Sigmoid colon (tissue), 7 donors: ENCODE measurements around the gene UVRAG. TPM values are rescaled to one million over a fixed set of nuclear protein-coding genes. Genes with fewer than 3 reads are reported as not detected.

Experiments
- DNase-seq: peaks from one replicate; pipeline ENCODE4 v3.0.0-alpha.2; 2019
- H3K27ac ChIP-seq, 4 donors: fragments of 200-600 bp; sonication (generic); one replicate each; pipeline ENCODE4 v1.5.1; 2016 to 2019; ENCODE audit warnings: mild to moderate bottlenecking in 1 of 4
- H3K27me3 ChIP-seq, 3 donors: fragments of 200-600 bp; sonication (generic); one replicate each; pipeline ENCODE4 v1.5.1; 2019; ENCODE audit warnings: mild to moderate bottlenecking in 1 of 3
- H3K36me3 ChIP-seq, 4 donors: fragments of 200-600 bp; sonication (generic); one replicate each; pipeline ENCODE4 v1.5.1; 2016 to 2019
- H3K4me1 ChIP-seq, 4 donors: fragments of 200-600 bp; sonication (generic); one replicate each; pipeline ENCODE4 v1.5.1; 2017 to 2019
- H3K4me3 ChIP-seq, 4 donors: fragments of 200-600 bp; sonication (generic); one replicate each; pipeline ENCODE4 v1.5.1; 2017 to 2019; ENCODE audit warnings: mild to moderate bottlenecking in 2 of 4, moderate library complexity in 1 of 4
- H3K9me3 ChIP-seq, 4 donors: fragments of 200-600 bp in 3 of 4; sonication (generic) in 3 of 4; one replicate each; pipeline versions ENCODE4 v1.5.1 to v1.6.1; 2013 to 2019
- CTCF ChIP-seq, 4 experiments: fragments of 450-650 bp in 3 of 4; fragments of 200-600 bp in 1 of 4; IDR thresholded peaks; one replicate each; pipeline ENCODE4 v1.5.1; 2016 to 2019; ENCODE audit warnings: antibody characterized with exemption in 4 of 4, mild to moderate bottlenecking in 3 of 4, moderate library complexity in 2 of 4
- EP300 ChIP-seq, 4 donors: sonication (generic); formaldehyde crosslinking; IDR thresholded peaks; one replicate each; pipeline ENCODE4 v1.6.1; 2017; ENCODE audit warnings: antibody characterized with exemption in 4 of 4
- POLR2A ChIP-seq, 2 donors: fragments of 450-650 bp; IDR thresholded peaks; one replicate each; pipeline ENCODE4 v1.6.1; 2016; ENCODE audit warnings: antibody characterized with exemption in 2 of 2, mild to moderate bottlenecking in 2 of 2, moderate library complexity in 2 of 2
- POLR2AphosphoS5 ChIP-seq, 4 donors: sonication (generic); formaldehyde crosslinking; IDR thresholded peaks; one replicate each; pipeline ENCODE4 v1.6.1; 2017; ENCODE audit warnings: antibody characterized with exemption in 4 of 4
- WGBS, 2 donors: extraction: QIAGEN DNeasy Blood & Tissue Kit; methylation state at CpG; one replicate each; pipeline ENCODE4 v1.1.7; 2013; 5-methylcytosine and 5-hydroxymethylcytosine counted together
- intact Hi-C: fragments of 100-400 bp; cut with DNase I; formaldehyde crosslinking; loops from one replicate; pipeline ENCODE4 v1.15.1; 2023
- polyA plus RNA-seq, 3 donors: library from polyadenylated mRNA; stranded (reverse); fragments of 200-250 nt; gene quantifications; one replicate each; pipeline ENCODE4 v1.2.3, GENCODE V29; 2013
- total RNA-seq, 4 donors: library from RNA; depleted of rRNA; stranded (reverse); fragments of >200 nt; gene quantifications; one replicate each; pipeline ENCODE4 v1.1.0, GENCODE V29; 2016
- donor health status: healthy with polysubstance abuse.
- donor health status: Bipolar disorder and iron deficiency.
- donor health status: healthy.

The UVRAG gene
- total and polyA plus RNA-seq, 7 donors = 4.9 to 43.2 (median 29.3) TPM

- no peak for DNase-seq
- Histone ChIP-seq H3K4me3 (no peak overlapping the region), H3K36me3 (peaks cover 0 to 9% (median 0%) of the 10 kb centered on the region in 4 donors), H3K27me3 (no peaks in the 10 kb centered on the region), H3K9me3 (no peaks in the 10 kb centered on the region), H3K4me1 (peaks cover 0 to 43% (median 19%) of the 10 kb centered on the region in 4 donors), H3K27ac (no peak overlapping the region)
- WGBS, 2 donors = 21 to 73% methylated on average over 1 of the region's 1 CpG
- TF ChIP-seq POLR2A (IDR thresholded peaks at IDR 0.05) (no peak), CTCF (IDR thresholded peaks at IDR 0.05) (no peak), POLR2AphosphoS5 (IDR thresholded peaks at IDR 0.05) (no peak), EP300 (IDR thresholded peaks at IDR 0.05) (no peak)
- intact Hi-C loops = no loop called here
These were observed 101.9 kb downstream of the UVRAG start for GRCh38 chr11:75916882-75917281.

GRCh38 chr11:75918331-75918730, 103.3 kb downstream of the UVRAG start:
- no peak for DNase-seq
- WGBS, 2 donors = 97 to 98% methylated on average over 7 of the region's 7 CpGs
- H3K4me3 ChIP-seq = no peak overlapping the region
- H3K4me1 ChIP-seq = peaks cover 0 to 31% (median 16%) of the 10 kb centered on the region in 4 donors
- intact Hi-C loops = no loop called here
- no peaks in the 10 kb centered on the region for H3K9me3 ChIP-seq
- H3K27me3 ChIP-seq = no peaks in the 10 kb centered on the region
- no peak overlapping the region for H3K27ac ChIP-seq
- no peak for TF ChIP-seq POLR2A (IDR thresholded peaks at IDR 0.05)
- no peak for TF ChIP-seq EP300 (IDR thresholded peaks at IDR 0.05)
- no peak for TF ChIP-seq POLR2AphosphoS5 (IDR thresholded peaks at IDR 0.05)
- no peak for TF ChIP-seq CTCF (IDR thresholded peaks at IDR 0.05)
- peaks cover 0 to 2% (median 0%) of the 10 kb centered on the region in 4 donors for H3K36me3 ChIP-seq

- TF ChIP-seq POLR2A (IDR thresholded peaks at IDR 0.05) (no peak), POLR2AphosphoS5 (IDR thresholded peaks at IDR 0.05) (peak; percentile 58 to 76 (median 72)), CTCF (IDR thresholded peaks at IDR 0.05) (no peak)
- H3K27me3 ChIP-seq = no peaks in the 10 kb centered on the region
- H3K4me1 ChIP-seq = peaks cover 0 to 35% (median 16%) of the 10 kb centered on the region in 4 donors
- peak overlapping the region in 3 of 4 donors; percentile 51 to 76 (median 67) for H3K27ac ChIP-seq
- WGBS, 2 donors = 77 to 78% methylated on average over 2 of the region's 2 CpGs
- intact Hi-C loops = no loop called here
- H3K9me3 ChIP-seq = no peaks in the 10 kb centered on the region
- no peak overlapping the region for H3K4me3 ChIP-seq
- peak; percentile 54 for DNase-seq
- no peaks in the 10 kb centered on the region for H3K36me3 ChIP-seq
These were observed 104.5 kb downstream of the UVRAG start for GRCh38 chr11:75919525-75919924.

- DNase-seq = no peak
- H3K27ac ChIP-seq = no peak overlapping the region
- H3K27me3 ChIP-seq = no peaks in the 10 kb centered on the region
- H3K9me3 ChIP-seq = no peaks in the 10 kb centered on the region
- no peak overlapping the region for H3K4me3 ChIP-seq
- 75 to 86% methylated on average over 1 of the region's 1 CpG for whole genome bisulfite sequencing, 2 donors
- no peak for TF ChIP-seq POLR2AphosphoS5 (IDR thresholded peaks at IDR 0.05)
- no peak for TF ChIP-seq POLR2A (IDR thresholded peaks at IDR 0.05)
- TF ChIP-seq CTCF (IDR thresholded peaks at IDR 0.05) = no peak
- TF ChIP-seq EP300 (IDR thresholded peaks at IDR 0.05) = no peak
- intact Hi-C loops = no loop called here
- H3K4me1 ChIP-seq = peaks cover 0 to 48% (median 21%) of the 10 kb centered on the region in 4 donors
- H3K36me3 ChIP-seq = no peaks in the 10 kb centered on the region
These were observed 105.8 kb downstream of the UVRAG start for GRCh38 chr11:75920848-75921247.

- Histone ChIP-seq H3K36me3 (no peaks in the 10 kb centered on the region), H3K27me3 (no peaks in the 10 kb centered on the region), H3K4me3 (no peak overlapping the region), H3K9me3 (no peaks in the 10 kb centered on the region), H3K4me1 (peaks cover 0 to 56% (median 25%) of the 10 kb centered on the region in 4 donors), H3K27ac (no peak overlapping the region)
- 71 to 86% methylated on average over 3 of the region's 3 CpGs for WGBS, 2 donors
- no peak for DNase-seq
- intact Hi-C loops = no loop called here
- TF ChIP-seq EP300 (IDR thresholded peaks at IDR 0.05) (no peak), CTCF (IDR thresholded peaks at IDR 0.05) (no peak), POLR2A (IDR thresholded peaks at IDR 0.05) (no peak), POLR2AphosphoS5 (IDR thresholded peaks at IDR 0.05) (no peak)
These were observed 106.8 kb downstream of the UVRAG start for GRCh38 chr11:75921808-75922207.
